K562 (cell line): ENCODE measurements around the gene GRIN2A. TPM values are rescaled to one million over a fixed set of nuclear protein-coding genes. Genes with fewer than 3 reads are reported as not detected.

Experiments
- ATAC-seq: fragments of 200-7000 bp; cut with Tn5 transposase; 3 replicates; pipeline ENCODE4 v1.9.1; 2020; ENCODE audit warnings: moderate library complexity
- BruUV-seq: library from RNA; stranded (reverse); fragments of 400-500 nt; replicated peaks from 2 replicates; lab custom pipeline; 2021; lab: Mats Ljungman, UMichigan
- CTCF ChIA-PET: fragments of 300-600 bp; formaldehyde crosslinking; extraction: SDS; loops from one replicate; lab custom pipeline; 2021; ENCODE audit warnings: low intra/inter-chr PET ratio; lab: Yijun Ruan, JAX
- POLR2A ChIA-PET: fragments of 300-600, 350-650 bp; sonication (Branson Sonifier 250); formaldehyde crosslinking; extraction: SDS; loops from one replicate; lab custom pipeline; 2021; ENCODE audit warnings: antibody characterized with exemption, inconsistent platforms; lab: Yijun Ruan, JAX
- DNase-seq, 4 experiments: peaks; one replicate each; pipeline versions ENCODE4 v3.0.0 to v3.0.0-alpha.2; 2011 to 2018; ENCODE audit warnings: low spot score in 3 of 4, mixed read lengths in 3 of 4; ENCODE audit errors: extremely low read depth in 1 of 4
- FAIRE-seq: peaks from 2 replicates; lab custom pipeline; 2011; peaks lifted over from hg19 to GRCh38; lab: Jason Lieb, UNC
- H2AFZ ChIP-seq: 2 replicates; pipeline ENCODE4 v1.6.0; 2011; ENCODE audit warnings: low read depth, low read length, control low read depth, inconsistent platforms
- H3K27ac ChIP-seq: fragments of 200-600 bp; 3 replicates; pipeline ENCODE4 v1.8.0; 2011; ENCODE audit warnings: low read depth, mild to moderate bottlenecking, control low read depth, inconsistent platforms, low read length, moderate library complexity, mixed read lengths; ENCODE audit errors: extremely low read depth
- H3K27me3 ChIP-seq, 2 experiments: fragments of 300-600 bp in 1 of 2; 2 replicates in 1 of 2; 3 replicates in 1 of 2; pipeline versions ENCODE4 v1.6.0 to v1.8.0; 2011; ENCODE audit warnings: inconsistent platforms in 2 of 2, low read length in 2 of 2, mild to moderate bottlenecking in 1 of 2, mixed read lengths in 1 of 2, moderate library complexity in 1 of 2; ENCODE audit not compliant: control insufficient read depth in 2 of 2, insufficient read depth in 2 of 2
- H3K36me3 ChIP-seq: fragments of 300-600 bp; 3 replicates; pipeline ENCODE4 v1.8.0; 2011; ENCODE audit warnings: mild to moderate bottlenecking, low read length, inconsistent platforms; ENCODE audit not compliant: control insufficient read depth, insufficient read depth
- H3K4me1 ChIP-seq, 2 experiments: fragments of 200-600 bp in 1 of 2; replicated peaks in 1 of 2; 2 replicates in 1 of 2; 3 replicates in 1 of 2; pipeline versions ENCODE4 v1.5.1 to v1.8.0; 2011; ENCODE audit warnings: inconsistent platforms in 2 of 2, low read length in 2 of 2, mild to moderate bottlenecking in 1 of 2, mixed read lengths in 1 of 2, moderate library complexity in 1 of 2; ENCODE audit not compliant: control insufficient read depth in 2 of 2, insufficient read depth in 2 of 2
- H3K4me2 ChIP-seq: 2 replicates; pipeline ENCODE4 v1.6.1; 2011; ENCODE audit warnings: low read length, control low read depth, inconsistent platforms, mixed read lengths; ENCODE audit not compliant: insufficient read depth
- H3K4me3 ChIP-seq: fragments of 200-600 bp; sonication (generic), shearing (Covaris generic); 2 replicates; pipeline ENCODE4 v1.5.1; 2016; ENCODE audit warnings: control low read depth, inconsistent platforms
- H3K79me2 ChIP-seq: fragments of 200-600 bp; 3 replicates; pipeline ENCODE4 v1.8.0; 2011; ENCODE audit warnings: low read length, inconsistent platforms; ENCODE audit not compliant: control insufficient read depth, insufficient read depth
- H3K9ac ChIP-seq, 2 experiments: 2 replicates each; pipeline versions ENCODE4 v1.6.0 to v1.6.1; 2011; ENCODE audit warnings: low read depth in 2 of 2, low read length in 2 of 2, control low read depth in 1 of 2, inconsistent platforms in 1 of 2, mild to moderate bottlenecking in 1 of 2, mixed read lengths in 1 of 2; ENCODE audit not compliant: insufficient read depth in 1 of 2
- H3K9me1 ChIP-seq: one replicate; pipeline ENCODE4 v1.6.0; 2011; ENCODE audit warnings: inconsistent platforms, mild to moderate bottlenecking, low read length, moderate library complexity; ENCODE audit not compliant: control insufficient read depth, insufficient read depth
- H3K9me3 ChIP-seq: replicated peaks from 2 replicates; pipeline ENCODE4 v1.5.1; 2011; ENCODE audit warnings: low read depth, low read length, inconsistent platforms; ENCODE audit not compliant: control insufficient read depth, insufficient read depth
- H4K20me1 ChIP-seq: replicated peaks from 2 replicates; pipeline ENCODE4 v1.6.1; 2011; ENCODE audit warnings: low read length, inconsistent platforms, mixed read lengths; ENCODE audit not compliant: control insufficient read depth, insufficient read depth
- FOXO4 ChIP-seq: fragments of 450-650 bp; formaldehyde crosslinking; IDR thresholded peaks from 2 replicates; pipeline ENCODE4 v1.4.0; 2020; ENCODE audit warnings: mild to moderate bottlenecking, moderate library complexity
- IFI16 ChIP-seq: fragments of 250-450 bp; sonication (Bioruptor Pico); IDR thresholded peaks from 2 replicates; pipeline ENCODE4 v2.1.2; 2022; ENCODE audit warnings: mild to moderate bottlenecking, inconsistent platforms
- LCOR ChIP-seq: sonication (generic); formaldehyde crosslinking; IDR thresholded peaks from 2 replicates; pipeline ENCODE4 v1.8.0; 2022; ENCODE audit warnings: mild to moderate bottlenecking, missing genetic modification reagents
- SETDB1 ChIP-seq: IDR thresholded peaks from one replicate; pipeline ENCODE4 v1.6.1; 2012; ENCODE audit warnings: low read length, control low read depth, inconsistent platforms
- ZBTB17 ChIP-seq: fragments of 450-650 bp; formaldehyde crosslinking; IDR thresholded peaks from 2 replicates; pipeline ENCODE4 v1.4.0; 2020; ENCODE audit warnings: mild to moderate bottlenecking
- ZKSCAN3 ChIP-seq: fragments of 250-450 bp; sonication (Bioruptor Pico); IDR thresholded peaks from 2 replicates; pipeline ENCODE4 v1.4.0; 2020
- ZNF224 ChIP-seq: sonication (generic); formaldehyde crosslinking; IDR thresholded peaks from 2 replicates; pipeline ENCODE4 v1.8.0; 2022; ENCODE audit warnings: mild to moderate bottlenecking, missing genetic modification reagents
- ZNF707 ChIP-seq: fragments of 250-450 bp; sonication (Bioruptor Pico); conservative IDR thresholded peaks from 2 replicates; pipeline ENCODE4 v1.8.0; 2022; ENCODE audit warnings: inconsistent platforms, mild to moderate bottlenecking, moderate library complexity
- WGBS: fragments of 100-300 bp; shearing (Covaris generic); methylation state at CpG from one replicate; pipeline ENCODE4 v1.1.6; 2016; ENCODE audit warnings: low coverage, mixed read lengths; ENCODE audit not compliant: insufficient coverage; ENCODE audit errors: missing lambda C conversion rate; 5-methylcytosine and 5-hydroxymethylcytosine counted together
- in situ Hi-C: fragments of 300-500 bp; cut with MboI; formaldehyde crosslinking; loops from 4 replicates; pipeline ENCODE4 v1.15.0; 2018; ENCODE audit warnings: inconsistent platforms, mixed read lengths
- intact Hi-C: fragments of 100-400 bp; cut with micrococcal nuclease; formaldehyde crosslinking; loops from 2 replicates; pipeline ENCODE4 v1.14.2; 2022
- polyA plus RNA-seq, 8 experiments: library from polyadenylated mRNA; depleted of rRNA in 4 of 8; stranded (reverse) in 5 of 8; unstranded in 3 of 8; fragments of >200 nt; fragmentation: Nextera tagmentation in 2 of 8; fragmentation: Illumina TruSeq in 1 of 8; extraction: Ambion mirVana in 2 of 8; extraction: Trizol in 1 of 8; gene quantifications; 2 replicates each; pipeline versions ENCODE4 v1.2.1 to v1.2.3, GENCODE V29; 2011 to 2014; ENCODE audit warnings: inconsistent platforms in 1 of 8, missing spikeins in 1 of 8
- total RNA-seq, 7 experiments: library from RNA; depleted of rRNA in 6 of 7; stranded (reverse); fragments of >200 nt in 6 of 7; fragmentation: Illumina TruSeq in 2 of 7; extraction: Trizol in 2 of 7; gene quantifications; 2 replicates each; pipeline versions ENCODE4 v1.2.1 to v1.2.3, GENCODE V29; 2011 to 2021; ENCODE audit warnings: low replicate concordance in 1 of 7
- TF ChIP-seq, protein P1 (sequence below): fragments of 450-650 bp; IDR thresholded peaks from 2 replicates; pipeline ENCODE4 v1.6.1; 2016; ENCODE audit warnings: low read depth, mild to moderate bottlenecking, moderate library complexity
- TF ChIP-seq, protein P2 (sequence below): IDR thresholded peaks from 2 replicates; pipeline ENCODE4 v1.6.1; 2012; ENCODE audit warnings: low read depth, low read length, improper control_type of control experiment, borderline replicate concordance

The GRIN2A gene
- total and polyA plus RNA-seq, 9 of the 15 experiments (the other 6 are each of a cell fraction or from before 2014, with no cell fraction given) = not detected

DNA sequence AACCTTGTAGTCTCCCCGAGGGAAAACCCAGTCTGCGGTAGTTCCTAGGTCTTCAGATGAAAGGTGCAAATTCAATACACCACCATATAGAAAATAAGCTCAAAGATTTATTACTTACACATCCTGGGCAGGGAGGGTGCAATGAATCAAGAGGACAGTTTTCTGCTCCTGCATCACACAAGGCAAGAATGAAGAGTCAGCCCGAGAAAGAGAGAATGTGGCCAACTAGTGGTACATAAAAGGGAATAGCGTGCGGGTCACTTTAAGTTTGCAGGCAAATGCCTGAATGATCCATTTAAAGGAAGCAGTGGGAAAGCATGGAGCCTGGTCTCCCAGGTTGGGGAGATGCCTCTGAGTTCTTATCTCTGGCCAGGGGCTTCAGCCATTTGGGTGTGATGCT lies 403.4 kb downstream of the GRIN2A start:
- no peak for ATAC-seq
- WGBS = 1% methylated on average over 5 of the region's 5 CpGs
- Histone ChIP-seq H3K27ac (no peak overlapping the region), H3K27me3 (no peaks in the 10 kb centered on the region; a peak in 2 of 5 replicates), H3K4me2 (no peak overlapping the region), H3K9me3 (no peaks in the 10 kb centered on the region), H3K4me1 (no peaks in the 10 kb centered on the region), H3K9me1 (no peaks in the 10 kb centered on the region), H3K36me3 (no peaks in the 10 kb centered on the region), H2AFZ (no peak overlapping the region)
- intact Hi-C loops = no loop called here
- in situ Hi-C loops = no loop called here
- CTCF ChIA-PET = no interaction called here
- TF ChIP-seq ZNF224 (CRISPR knock-in tag) (no peak), FOXO4 (CRISPR knock-in tag) (no peak)
- TF ChIP-seq, protein P1, sequence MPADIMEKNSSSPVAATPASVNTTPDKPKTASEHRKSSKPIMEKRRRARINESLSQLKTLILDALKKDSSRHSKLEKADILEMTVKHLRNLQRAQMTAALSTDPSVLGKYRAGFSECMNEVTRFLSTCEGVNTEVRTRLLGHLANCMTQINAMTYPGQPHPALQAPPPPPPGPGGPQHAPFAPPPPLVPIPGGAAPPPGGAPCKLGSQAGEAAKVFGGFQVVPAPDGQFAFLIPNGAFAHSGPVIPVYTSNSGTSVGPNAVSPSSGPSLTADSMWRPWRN = no peak
- TF ChIP-seq, all 486 proteins: peak for 0
- H3K4me3 ChIP-seq = no peak overlapping the region
- H4K20me1 ChIP-seq = no peaks in the 10 kb centered on the region
- POLR2A ChIA-PET = no interaction called here
- H3K9ac ChIP-seq = no peak overlapping the region
- no peak for DNase-seq
- FAIRE-seq = no peak
- no TSS peak for BruUV-seq
- no peaks in the 10 kb centered on the region for H3K79me2 ChIP-seq

- Histone ChIP-seq H3K79me2 (no peaks in the 10 kb centered on the region), H3K4me2 (no peak overlapping the region), H3K4me3 (no peak overlapping the region), H3K9me3 (no peaks in the 10 kb centered on the region), H3K27me3 (peaks cover 0 to under 1% of the 10 kb centered on the region in 2 experiments; a peak in 2 of 5 replicates), H4K20me1 (no peaks in the 10 kb centered on the region), H3K9ac (no peak overlapping the region), H3K36me3 (no peaks in the 10 kb centered on the region), H3K4me1 (no peaks in the 10 kb centered on the region), H3K9me1 (no peaks in the 10 kb centered on the region), H2AFZ (no peak overlapping the region), H3K27ac (no peak overlapping the region)
- ATAC-seq (no peak), FAIRE-seq (no peak), DNase-seq (no peak)
- POLR2A ChIA-PET = no interaction called here
- 0% methylated on average over 5 of the region's 5 CpGs for WGBS
- no TSS peak for BruUV-seq
- in situ Hi-C loops = no loop called here
- CTCF ChIA-PET = no interaction called here
- intact Hi-C loops = no loop called here
- TF ChIP-seq SETDB1 (no peak), ZNF707 (CRISPR knock-in tag) (no peak), ZKSCAN3 (CRISPR knock-in tag) (no peak), ZBTB17 (CRISPR knock-in tag) (no peak), LCOR (CRISPR knock-in tag) (no peak), IFI16 (CRISPR knock-in tag) (no peak)
- TF ChIP-seq, protein P2, sequence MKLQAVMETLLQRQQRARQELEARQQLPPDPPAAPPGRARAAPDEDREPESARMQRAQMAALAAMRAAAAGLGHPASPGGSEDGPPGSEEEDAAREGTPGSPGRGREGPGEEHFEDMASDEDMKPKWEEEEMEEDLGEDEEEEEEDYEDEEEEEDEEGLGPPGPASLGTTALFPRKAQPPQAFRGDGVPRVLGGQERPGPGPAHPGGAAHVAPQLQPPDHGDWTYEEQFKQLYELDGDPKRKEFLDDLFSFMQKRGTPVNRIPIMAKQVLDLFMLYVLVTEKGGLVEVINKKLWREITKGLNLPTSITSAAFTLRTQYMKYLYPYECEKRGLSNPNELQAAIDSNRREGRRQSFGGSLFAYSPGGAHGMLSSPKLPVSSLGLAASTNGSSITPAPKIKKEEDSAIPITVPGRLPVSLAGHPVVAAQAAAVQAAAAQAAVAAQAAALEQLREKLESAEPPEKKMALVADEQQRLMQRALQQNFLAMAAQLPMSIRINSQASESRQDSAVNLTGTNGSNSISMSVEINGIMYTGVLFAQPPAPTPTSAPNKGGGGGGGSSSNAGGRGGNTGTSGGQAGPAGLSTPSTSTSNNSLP = no peak
These were observed 406.2 kb downstream of the GRIN2A start for GRCh38 chr16:9775998-9776397.
